Activated CD8-positive, alpha-beta T cell treated with anti-CD3 and anti-CD28 coated beads for 36 hours (primary cell): ENCODE results near the gene KAT5. TPM values are rescaled to one million over a fixed set of nuclear protein-coding genes. Genes with fewer than 3 reads are reported as not detected.
"Not testable (repeated sequence)": the region's sequence is repeated elsewhere in the genome, so short reads cannot be mapped to it uniquely, and the experiment has no call there.

ENCODE experiments used
- ATAC-seq: fragments of 200-7000 bp; cut with Tn5 transposase; one replicate; pipeline ENCODE4 v1.10.0; 2021; ENCODE audit warnings: mild to moderate bottlenecking, moderate library complexity
- CTCF ChIA-PET: fragments of 350-600 bp; sonication (Branson Sonifier 250); formaldehyde crosslinking; loops from one replicate; lab custom pipeline; 2021; ENCODE audit warnings: antibody characterized with exemption; lab: Charles Lee
- POLR2A ChIA-PET: fragments of 350-600 bp; sonication (Branson Sonifier 250); formaldehyde crosslinking; loops from one replicate; lab custom pipeline; 2021; ENCODE audit warnings: antibody characterized with exemption; lab: Charles Lee
- DNase-seq: peaks from one replicate; pipeline ENCODE4 v3.0.0-alpha.2; 2020
- H3K27ac Mint-ChIP-seq: one replicate; pipeline ENCODE4 v1.8.0; 2021; ENCODE audit warnings: mild to moderate bottlenecking, mixed read lengths
- H3K27me3 Mint-ChIP-seq: one replicate; pipeline ENCODE4 v1.8.0; 2021; ENCODE audit warnings: mixed read lengths
- H3K36me3 Mint-ChIP-seq: one replicate; pipeline ENCODE4 v1.8.0; 2021; ENCODE audit warnings: low read depth, mixed read lengths
- H3K4me1 Mint-ChIP-seq: one replicate; pipeline ENCODE4 v1.8.0; 2021; ENCODE audit warnings: low read depth, mixed read lengths
- H3K4me3 Mint-ChIP-seq: one replicate; pipeline ENCODE4 v1.8.0; 2021; ENCODE audit warnings: mild to moderate bottlenecking, moderate library complexity, mixed read lengths
- H3K9me3 Mint-ChIP-seq: one replicate; pipeline ENCODE4 v1.8.0; 2021; ENCODE audit warnings: mixed read lengths
- intact Hi-C: fragments of 100-400 bp; cut with micrococcal nuclease; formaldehyde crosslinking; loops from one replicate; pipeline ENCODE4 v1.10.0; 2022
- total RNA-seq, 2 experiments: library from RNA; stranded (reverse); gene quantifications; one replicate each; pipeline ENCODE4 v1.2.3, GENCODE V29; 2021
- TF ChIP-seq, protein P1 (sequence below): fragments of 200-600 bp; IDR thresholded peaks from one replicate; pipeline ENCODE4 v1.8.0; 2022; ENCODE audit warnings: antibody characterized with exemption, mild to moderate bottlenecking

Gene KAT5
- total RNA-seq, 2 experiments from 2014 or later = 67.7 to 71.8 TPM

DNA sequence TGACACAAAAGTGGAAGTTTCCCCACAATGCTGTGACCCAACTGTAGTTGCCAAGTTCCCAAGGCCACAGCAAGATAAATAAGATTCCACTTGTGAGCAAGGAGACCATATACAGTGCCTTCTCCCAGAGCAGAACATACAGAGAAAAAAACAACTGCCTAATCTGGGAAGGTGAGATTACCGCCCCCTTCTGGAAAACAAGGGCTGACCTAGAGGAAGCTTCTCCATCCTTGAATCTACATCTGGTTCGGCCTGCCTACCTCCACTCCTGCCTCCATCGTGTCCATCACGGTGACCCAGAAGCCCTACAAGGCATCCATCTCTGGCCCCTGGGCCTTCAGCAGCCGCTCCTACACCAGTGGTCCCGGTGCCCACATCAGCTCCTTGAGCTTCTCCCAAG lies 14.6 kb downstream of the KAT5 start:
- H3K9me3 Mint-ChIP-seq = no peaks in the 10 kb centered on the region
- DNase-seq = no peak
- no peak overlapping the region for H3K27ac Mint-ChIP-seq
- no peak for ATAC-seq
- H3K4me3 Mint-ChIP-seq = no peak overlapping the region
- no peaks in the 10 kb centered on the region for H3K36me3 Mint-ChIP-seq
- intact Hi-C loops = no loop called here
- no peaks in the 10 kb centered on the region for H3K4me1 Mint-ChIP-seq
- CTCF ChIA-PET = interaction anchor here (1.0 to 3.1 kb wide), 6 partner anchors 15 to 91 kb away, joined by 3 to 14 read pairs (median 7); partner anchors contain the start of gene KAT5
- TF ChIP-seq, protein P1, sequence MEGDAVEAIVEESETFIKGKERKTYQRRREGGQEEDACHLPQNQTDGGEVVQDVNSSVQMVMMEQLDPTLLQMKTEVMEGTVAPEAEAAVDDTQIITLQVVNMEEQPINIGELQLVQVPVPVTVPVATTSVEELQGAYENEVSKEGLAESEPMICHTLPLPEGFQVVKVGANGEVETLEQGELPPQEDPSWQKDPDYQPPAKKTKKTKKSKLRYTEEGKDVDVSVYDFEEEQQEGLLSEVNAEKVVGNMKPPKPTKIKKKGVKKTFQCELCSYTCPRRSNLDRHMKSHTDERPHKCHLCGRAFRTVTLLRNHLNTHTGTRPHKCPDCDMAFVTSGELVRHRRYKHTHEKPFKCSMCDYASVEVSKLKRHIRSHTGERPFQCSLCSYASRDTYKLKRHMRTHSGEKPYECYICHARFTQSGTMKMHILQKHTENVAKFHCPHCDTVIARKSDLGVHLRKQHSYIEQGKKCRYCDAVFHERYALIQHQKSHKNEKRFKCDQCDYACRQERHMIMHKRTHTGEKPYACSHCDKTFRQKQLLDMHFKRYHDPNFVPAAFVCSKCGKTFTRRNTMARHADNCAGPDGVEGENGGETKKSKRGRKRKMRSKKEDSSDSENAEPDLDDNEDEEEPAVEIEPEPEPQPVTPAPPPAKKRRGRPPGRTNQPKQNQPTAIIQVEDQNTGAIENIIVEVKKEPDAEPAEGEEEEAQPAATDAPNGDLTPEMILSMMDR = no peak
- POLR2A ChIA-PET = interaction anchor here (0.6 to 2.4 kb wide), 3 partner anchors 12 to 643 kb away, joined by 3 to 10 read pairs (median 4); partner anchors contain the start of genes CDCA5 and KAT5
- peaks cover 1% of the 10 kb centered on the region for H3K27me3 Mint-ChIP-seq

DNA sequence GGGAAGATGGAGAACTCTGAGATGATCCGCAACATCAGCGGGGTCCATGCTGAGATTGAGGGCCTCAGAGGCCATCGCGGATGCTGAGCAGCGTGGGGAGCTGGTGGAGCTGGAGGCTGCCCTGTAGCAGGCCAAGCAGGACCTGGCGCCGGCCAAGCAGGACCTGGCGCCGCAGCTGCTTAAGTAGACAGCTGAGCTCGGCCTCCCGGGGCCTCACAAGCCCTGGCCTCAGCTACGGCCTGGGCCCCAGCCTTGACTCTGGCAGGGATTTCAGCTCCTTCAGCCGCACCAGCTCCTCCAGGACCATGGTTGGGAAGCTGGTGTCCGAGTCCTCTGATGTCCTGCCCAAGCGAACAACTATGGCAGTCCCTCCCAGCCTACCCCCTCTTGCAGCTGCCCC lies 15.8 kb downstream of the KAT5 start:
- ChIA-PET POLR2A (interaction anchor here (0.7 to 2.4 kb wide), 4 partner anchors 8 to 125 kb away, joined by 3 to 10 read pairs (median 4); partner anchors contain the start of gene KAT5), CTCF (interaction anchor here (1.4 to 3.1 kb wide), 5 partner anchors 16 to 90 kb away, joined by 5 to 14 read pairs (median 8); partner anchors contain the start of gene KAT5)
- H3K9me3 Mint-ChIP-seq = no peaks in the 10 kb centered on the region
- no peak overlapping the region for H3K4me3 Mint-ChIP-seq
- TF ChIP-seq, protein P1 = no peak
- H3K27me3 Mint-ChIP-seq = peaks cover 7% of the 10 kb centered on the region
- DNase-seq = no peak
- ATAC-seq = no peak
- no peaks in the 10 kb centered on the region for H3K36me3 Mint-ChIP-seq
- intact Hi-C loops = no loop called here
- H3K4me1 Mint-ChIP-seq = no peaks in the 10 kb centered on the region
- H3K27ac Mint-ChIP-seq = no peak overlapping the region

DNA sequence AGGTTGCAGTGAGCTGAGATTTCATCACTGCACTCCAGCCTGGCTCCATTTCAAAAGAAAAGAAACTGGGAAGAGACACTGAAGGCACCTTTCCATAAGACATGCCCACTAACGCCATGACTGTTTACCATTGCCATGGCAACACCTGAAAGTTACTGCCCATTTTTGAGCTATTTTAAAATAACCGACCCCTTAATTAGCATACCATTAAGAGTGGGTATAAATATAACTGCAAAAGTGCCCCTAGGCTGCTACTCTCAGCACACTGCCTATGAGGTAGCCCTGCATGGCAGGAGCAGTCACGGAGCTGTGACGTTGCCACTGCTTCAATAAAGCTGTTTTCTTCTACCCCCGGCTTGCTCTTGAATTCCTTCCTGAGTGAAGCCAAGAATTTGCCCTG lies 18.4 kb downstream of the KAT5 start:
- H3K9me3 Mint-ChIP-seq = no peaks in the 10 kb centered on the region
- ChIA-PET POLR2A (interaction anchor here (0.8 kb wide), 1 partner anchor 10 kb away, joined by 3 read pairs; the partner anchor contains the start of gene RNASEH2C), CTCF (interaction anchor here (0.7 to 1.4 kb wide), 2 partner anchors 19 to 49 kb away, joined by 3 to 5 read pairs; partner anchors contain the start of gene KAT5)
- H3K4me1 Mint-ChIP-seq = no peaks in the 10 kb centered on the region
- H3K4me3 Mint-ChIP-seq = no peak overlapping the region
- no peak for DNase-seq
- TF ChIP-seq, protein P1 = no peak
- H3K36me3 Mint-ChIP-seq = no peaks in the 10 kb centered on the region
- intact Hi-C loops = no loop called here
- ATAC-seq = no peak
- H3K27me3 Mint-ChIP-seq = peaks cover 13% of the 10 kb centered on the region
- no peak overlapping the region for H3K27ac Mint-ChIP-seq

DNA sequence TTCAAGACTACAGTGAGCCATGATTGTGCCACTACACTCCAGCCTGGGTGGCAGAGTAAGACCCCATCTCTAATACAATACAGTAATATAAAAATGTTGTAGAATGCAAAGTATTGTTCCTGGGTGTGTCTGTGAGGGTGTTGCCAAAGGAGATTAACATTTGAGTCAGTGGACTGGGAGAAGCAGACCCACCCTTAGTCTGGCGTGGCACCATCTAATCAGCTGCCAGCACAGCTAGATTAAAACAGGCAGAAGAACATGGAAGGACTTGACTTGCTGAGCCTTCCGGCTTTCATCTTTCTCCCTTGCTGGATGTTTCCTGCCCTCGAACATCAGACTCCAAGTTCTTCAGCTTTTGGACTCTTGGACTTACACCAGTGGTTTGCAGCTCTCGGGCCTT lies 23.1 kb downstream of the KAT5 start:
- POLR2A ChIA-PET, H3K27ac Mint-ChIP-seq: not testable (repeated sequence)

DNA sequence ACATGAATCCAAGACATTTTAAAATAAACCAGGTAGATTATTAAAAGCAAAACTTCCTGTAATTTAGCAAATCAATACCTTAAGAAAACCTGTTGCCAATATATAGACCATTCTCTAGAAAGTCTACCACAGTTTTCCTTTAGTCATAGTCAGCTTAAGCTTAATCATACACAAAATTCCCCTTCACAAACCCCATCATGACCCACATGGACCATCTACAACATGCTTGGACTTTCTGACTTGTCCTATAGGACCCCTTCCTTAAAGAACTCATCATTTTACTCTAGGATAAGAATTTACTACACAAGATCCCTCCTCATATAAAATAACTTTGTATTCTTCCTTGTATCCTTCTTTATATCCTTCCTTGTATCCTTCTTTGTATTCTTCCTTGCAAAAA lies 24.8 kb downstream of the KAT5 start:
- POLR2A ChIA-PET = no interaction called here
- TF ChIP-seq, protein P1 = no peak
- DNase-seq = no peak
- CTCF ChIA-PET = interaction anchor here (1.0 to 3.8 kb wide), 2 partner anchors 33 to 43 kb away, joined by 3 to 17 read pairs; no protein-coding TSS in a partner anchor
- H3K27ac Mint-ChIP-seq = no peak overlapping the region
- no peak overlapping the region for H3K4me3 Mint-ChIP-seq
- H3K36me3 Mint-ChIP-seq = no peaks in the 10 kb centered on the region
- H3K27me3 Mint-ChIP-seq = peaks cover 31% of the 10 kb centered on the region
- intact Hi-C loops = no loop called here
- H3K4me1 Mint-ChIP-seq = no peaks in the 10 kb centered on the region
- ATAC-seq = no peak
- peaks cover 4% of the 10 kb centered on the region for H3K9me3 Mint-ChIP-seq

More for the DNA sequence above, 23.1 kb downstream of the KAT5 start:
- intact Hi-C loops, DNase-seq, H3K9me3 Mint-ChIP-seq, H3K36me3 Mint-ChIP-seq, H3K4me3 Mint-ChIP-seq, H3K4me1 Mint-ChIP-seq, ATAC-seq: not testable (repeated sequence)
- CTCF ChIA-PET = interaction anchor here (3.8 kb wide), 1 partner anchor 44 kb away, joined by 17 read pairs; no protein-coding TSS in a partner anchor
- H3K27me3 Mint-ChIP-seq = peaks cover 34% of the 10 kb centered on the region
